ENCODE measurements around the gene SMAD4.

DNA sequence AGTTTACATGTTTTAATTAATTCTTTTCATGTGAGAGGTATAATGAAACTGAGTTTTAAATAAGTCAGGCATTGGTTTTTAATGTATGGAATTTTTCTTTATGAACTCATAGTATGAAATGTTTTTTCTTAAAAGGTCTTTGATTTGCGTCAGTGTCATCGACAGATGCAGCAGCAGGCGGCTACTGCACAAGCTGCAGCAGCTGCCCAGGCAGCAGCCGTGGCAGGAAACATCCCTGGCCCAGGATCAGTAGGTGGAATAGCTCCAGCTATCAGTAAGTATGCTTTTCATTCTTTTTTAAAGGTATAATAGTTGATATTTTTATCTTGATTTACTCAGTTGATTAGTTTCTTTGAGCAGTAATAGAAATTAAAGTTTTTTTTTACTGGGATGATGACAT, 46.5 kb downstream of the SMAD4 start:
- TF ChIP-seq, protein P1, sequence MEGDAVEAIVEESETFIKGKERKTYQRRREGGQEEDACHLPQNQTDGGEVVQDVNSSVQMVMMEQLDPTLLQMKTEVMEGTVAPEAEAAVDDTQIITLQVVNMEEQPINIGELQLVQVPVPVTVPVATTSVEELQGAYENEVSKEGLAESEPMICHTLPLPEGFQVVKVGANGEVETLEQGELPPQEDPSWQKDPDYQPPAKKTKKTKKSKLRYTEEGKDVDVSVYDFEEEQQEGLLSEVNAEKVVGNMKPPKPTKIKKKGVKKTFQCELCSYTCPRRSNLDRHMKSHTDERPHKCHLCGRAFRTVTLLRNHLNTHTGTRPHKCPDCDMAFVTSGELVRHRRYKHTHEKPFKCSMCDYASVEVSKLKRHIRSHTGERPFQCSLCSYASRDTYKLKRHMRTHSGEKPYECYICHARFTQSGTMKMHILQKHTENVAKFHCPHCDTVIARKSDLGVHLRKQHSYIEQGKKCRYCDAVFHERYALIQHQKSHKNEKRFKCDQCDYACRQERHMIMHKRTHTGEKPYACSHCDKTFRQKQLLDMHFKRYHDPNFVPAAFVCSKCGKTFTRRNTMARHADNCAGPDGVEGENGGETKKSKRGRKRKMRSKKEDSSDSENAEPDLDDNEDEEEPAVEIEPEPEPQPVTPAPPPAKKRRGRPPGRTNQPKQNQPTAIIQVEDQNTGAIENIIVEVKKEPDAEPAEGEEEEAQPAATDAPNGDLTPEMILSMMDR (IDR thresholded peaks at IDR 0.05), result no peak
- TF ChIP-seq POLR2A (IDR thresholded peaks at IDR 0.05; ENCODE audit: low read depth), result no peak

Measured in esophagus muscularis mucosa (tissue), 3 donors.